Sigmoid colon (tissue), 4 donors: ENCODE data around the gene MYT1.

ENCODE experiments used
- CTCF ChIP-seq, 4 experiments: fragments of 450-650 bp in 3 of 4; fragments of 200-600 bp in 1 of 4; IDR thresholded peaks; one replicate each; pipeline ENCODE4 v1.5.1; 2016 to 2019; ENCODE audit warnings: antibody characterized with exemption in 4 of 4, mild to moderate bottlenecking in 3 of 4, moderate library complexity in 2 of 4
- POLR2A ChIP-seq, 2 donors: fragments of 450-650 bp; IDR thresholded peaks; one replicate each; pipeline ENCODE4 v1.6.1; 2016; ENCODE audit warnings: antibody characterized with exemption in 2 of 2, mild to moderate bottlenecking in 2 of 2, moderate library complexity in 2 of 2
- POLR2AphosphoS5 ChIP-seq, 4 donors: sonication (generic); formaldehyde crosslinking; IDR thresholded peaks; one replicate each; pipeline ENCODE4 v1.6.1; 2017; ENCODE audit warnings: antibody characterized with exemption in 4 of 4

GRCh38 chr20:64153861-64154589 is 10.2 kb upstream of the MYT1 start:
- TF ChIP-seq POLR2AphosphoS5 (IDR thresholded peaks at IDR 0.05): no peak
- TF ChIP-seq CTCF (IDR thresholded peaks at IDR 0.05): no peak
- no peak for TF ChIP-seq POLR2A (IDR thresholded peaks at IDR 0.05)
